WERI-Rb-1 (cell line): ENCODE measurements around the gene C12orf60.
A peak's percentile ranks its signal among the peaks of the same experiment; 100 is the strongest.

Experiments used
- DNase-seq: peaks from one replicate; pipeline ENCODE4 v3.0.0-alpha.2; 2020
- H3K27ac ChIP-seq: fragments of 250-450 bp; sonication (Bioruptor Pico); 2 replicates; pipeline ENCODE4 v1.5.1; 2020; ENCODE audit warnings: mild to moderate bottlenecking, moderate library complexity
- H3K27me3 ChIP-seq: fragments of 250-450 bp; sonication (Bioruptor Pico); 2 replicates; pipeline ENCODE4 v1.5.1; 2021; ENCODE audit warnings: mild to moderate bottlenecking, low read depth, moderate library complexity; ENCODE audit not compliant: insufficient read depth, severe bottlenecking
- H3K36me3 ChIP-seq: fragments of 250-450 bp; sonication (Bioruptor Pico); 2 replicates; pipeline ENCODE4 v1.5.1; 2020; ENCODE audit warnings: mild to moderate bottlenecking, moderate library complexity
- H3K4me3 ChIP-seq: 2 replicates; pipeline ENCODE4 v1.5.1; 2011; ENCODE audit warnings: low read depth, mild to moderate bottlenecking, control low read depth, low read length
- H3K9me3 ChIP-seq: fragments of 250-450 bp; sonication (Bioruptor Pico); 2 replicates; pipeline ENCODE4 v1.5.1; 2021; ENCODE audit warnings: mild to moderate bottlenecking, moderate library complexity; ENCODE audit not compliant: severe bottlenecking
- CTCF ChIP-seq: IDR thresholded peaks from 2 replicates; pipeline ENCODE4 v1.5.1; 2011; ENCODE audit warnings: low read depth, mild to moderate bottlenecking, control low read depth, inconsistent platforms, low read length

C12orf60 gene

DNA sequence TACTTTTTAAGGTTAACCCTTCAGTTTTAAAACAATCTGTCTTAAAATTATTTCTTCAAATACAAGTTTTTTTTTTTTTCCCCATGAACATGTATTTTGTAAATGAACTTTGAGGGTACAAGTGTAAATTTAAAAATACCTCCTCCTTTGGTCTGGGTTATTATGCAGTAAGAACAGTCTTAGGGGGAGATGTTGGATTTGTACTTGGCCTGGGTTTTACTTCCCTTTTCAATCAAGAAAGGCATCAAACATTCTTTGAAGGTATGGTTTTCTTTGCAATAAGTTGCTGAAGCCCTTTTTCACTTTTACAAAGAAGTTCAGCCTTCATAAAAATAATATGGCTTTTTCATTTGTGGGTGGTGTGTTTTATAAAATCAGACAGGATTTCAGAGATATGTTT lies 20.7 kb upstream of the C12orf60 start:
- peaks cover 33% of the 10 kb centered on the region for H3K36me3 ChIP-seq
- H3K27ac ChIP-seq: no peak overlapping the region
- H3K9me3 ChIP-seq: no peaks in the 10 kb centered on the region
- TF ChIP-seq CTCF: no peak
- H3K27me3 ChIP-seq: no peaks in the 10 kb centered on the region
- no peak overlapping the region for H3K4me3 ChIP-seq
- DNase-seq: no peak

DNA sequence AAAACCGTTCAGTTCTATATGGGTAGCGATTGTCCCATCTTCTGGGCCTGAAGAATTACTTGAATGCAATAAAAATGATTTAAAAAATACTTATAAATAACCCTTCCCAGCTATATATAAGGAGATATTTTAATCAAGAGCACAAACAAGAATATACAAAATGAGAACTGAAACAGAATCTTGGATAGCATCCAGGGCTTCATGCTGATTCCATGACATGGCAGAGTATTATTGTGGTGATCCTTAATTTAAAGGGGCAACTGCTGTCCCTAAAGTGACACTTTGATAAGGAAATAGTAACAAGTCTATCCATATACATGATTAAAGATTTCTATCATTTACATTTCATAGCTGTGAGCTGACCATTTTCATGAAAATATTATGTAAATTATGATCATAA lies 19.0 kb upstream of the C12orf60 start:
- peaks cover 50% of the 10 kb centered on the region for H3K36me3 ChIP-seq
- DNase-seq: no peak

GRCh38 chr12:14785568-14785967 lies 17.9 kb upstream of the C12orf60 start:
- H3K27me3 ChIP-seq: no peaks in the 10 kb centered on the region
- DNase-seq: no peak
- H3K27ac ChIP-seq: no peak overlapping the region
- peaks cover 61% of the 10 kb centered on the region for H3K36me3 ChIP-seq
- TF ChIP-seq CTCF: no peak
- H3K9me3 ChIP-seq: no peaks in the 10 kb centered on the region
- H3K4me3 ChIP-seq: no peak overlapping the region

More for the DNA sequence above, 19.0 kb upstream of the C12orf60 start:
- no peaks in the 10 kb centered on the region for H3K27me3 ChIP-seq
- no peak for TF ChIP-seq CTCF
- H3K4me3 ChIP-seq: no peak overlapping the region
- no peak overlapping the region for H3K27ac ChIP-seq
- H3K9me3 ChIP-seq: no peaks in the 10 kb centered on the region

DNA sequence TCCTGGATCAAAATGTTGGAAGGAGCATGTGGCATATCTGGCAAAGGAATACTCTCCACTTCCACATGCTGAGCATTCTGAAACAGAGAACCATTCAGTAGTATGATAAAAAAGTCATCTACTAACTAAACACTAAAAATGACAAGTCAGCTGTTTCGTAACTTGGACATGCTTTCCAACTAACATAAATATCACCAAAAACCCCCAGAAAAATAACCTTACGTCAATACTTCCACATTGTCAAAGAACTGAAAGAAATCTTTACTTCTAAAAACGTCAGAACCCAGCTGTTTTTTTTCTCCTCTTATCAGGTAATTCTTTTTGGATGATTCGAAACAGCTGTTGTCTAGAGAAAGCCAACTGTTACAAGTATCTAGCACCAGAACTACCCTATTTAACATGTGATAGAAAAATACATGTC lies 8.4 kb upstream of the C12orf60 start:
- no peak overlapping the region for H3K4me3 ChIP-seq
- H3K36me3 ChIP-seq: peaks cover 83% of the 10 kb centered on the region
- no peak overlapping the region for H3K27ac ChIP-seq
- no peaks in the 10 kb centered on the region for H3K27me3 ChIP-seq
- no peaks in the 10 kb centered on the region for H3K9me3 ChIP-seq
- no peak for DNase-seq
- TF ChIP-seq CTCF: no peak

- no peak for DNase-seq
- Histone ChIP-seq H3K27me3 (no peaks in the 10 kb centered on the region), H3K4me3 (peak overlapping the region; percentile 79), H3K27ac (peak overlapping the region; percentile 97; the same call in 1 of the 2 replicates), H3K9me3 (no peaks in the 10 kb centered on the region), H3K36me3 (peaks cover 36% of the 10 kb centered on the region)
- TF ChIP-seq CTCF: no peak
Observed at GRCh38 chr12:14802247-14802646, 1.2 kb upstream of the C12orf60 start.

DNA sequence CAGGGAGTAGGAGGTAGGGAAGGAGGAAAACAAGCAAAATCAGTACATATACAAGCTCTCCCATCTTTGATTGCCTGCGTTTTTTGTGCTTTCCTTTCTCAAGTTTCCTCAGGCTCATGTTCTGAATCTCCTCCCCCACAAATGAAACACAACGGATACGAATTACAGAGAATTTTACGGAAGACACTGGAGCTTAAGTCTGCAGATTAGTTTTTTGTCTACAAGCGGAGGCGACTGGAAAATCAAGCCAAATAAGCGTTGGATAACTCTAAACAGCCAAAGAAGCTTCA lies 804 bp upstream of the C12orf60 start:
- H3K27ac ChIP-seq: peak overlapping the region; percentile 97
- no peaks in the 10 kb centered on the region for H3K9me3 ChIP-seq
- no peak for TF ChIP-seq CTCF
- DNase-seq: no peak
- H3K4me3 ChIP-seq: peak overlapping the region; percentile 79
- H3K36me3 ChIP-seq: peaks cover 36% of the 10 kb centered on the region
- no peaks in the 10 kb centered on the region for H3K27me3 ChIP-seq
